Measurements from ENCODE around the gene MCEE. TPM values are rescaled to one million over a fixed set of nuclear protein-coding genes. Genes with fewer than 3 reads are reported as not detected.

MCEE gene
- total RNA-seq, 2 donors from 2014 or later, result 17.2 to 27.5 TPM

- Histone ChIP-seq H3K27ac (no peak overlapping the region), H3K27me3 (no peaks in the 10 kb centered on the region), H3K4me3 (no peak overlapping the region), H3K36me3 (no peaks in the 10 kb centered on the region), H3K4me1 (no peaks in the 10 kb centered on the region), H3K9me3 (no peaks in the 10 kb centered on the region)
- DNase-seq (ENCODE audit: low spot score), result no peak
- TF ChIP-seq CTCF (IDR thresholded peaks at IDR 0.05), result no peak
Measured at GRCh38 chr2:71060211-71060610, 69.8 kb downstream of the MCEE start.

Other genes starting within 250 kb of the MCEE start
- under 1 TPM; 0.70 to 0.86 TPM for gene VAX2, start 229.7 kb downstream of the MCEE start, total RNA-seq
- gene ATP6V1B1, start 194.3 kb downstream of the MCEE start, total RNA-seq, result not detected
- gene ANKRD53, start 151.6 kb downstream of the MCEE start, total RNA-seq, result 1 to 10 TPM in 1 of 2 donors, under 1 TPM in 1; 0.78 to 1.7 TPM
- gene TEX261, start 135.4 kb downstream of the MCEE start, total RNA-seq, result 10 to 100 TPM; 26.7 to 38.0 TPM
- gene NAGK, start 61.6 kb downstream of the MCEE start, total RNA-seq, result 10 to 100 TPM; 30.4 to 45.5 TPM
- 10 to 100 TPM; 14.0 to 17.3 TPM for gene MPHOSPH10, start 405 bp upstream of the MCEE start, total RNA-seq
- 10 to 100 TPM; 18.1 to 21.3 TPM for gene PAIP2B, start 96.9 kb upstream of the MCEE start, total RNA-seq
- 10 to 100 TPM; 73.9 to 77.9 TPM for gene ZNF638, start 201.6 kb upstream of the MCEE start, total RNA-seq